ENCODE data around the gene HDAC4. TPM values are rescaled to one million over a fixed set of nuclear protein-coding genes. Genes with fewer than 3 reads are reported as not detected.

The HDAC4 gene
- total and polyA plus RNA-seq, 2 of the 4 experiments (the other 2 are of a cell fraction), result 4.1 to 7.2 TPM

DNA sequence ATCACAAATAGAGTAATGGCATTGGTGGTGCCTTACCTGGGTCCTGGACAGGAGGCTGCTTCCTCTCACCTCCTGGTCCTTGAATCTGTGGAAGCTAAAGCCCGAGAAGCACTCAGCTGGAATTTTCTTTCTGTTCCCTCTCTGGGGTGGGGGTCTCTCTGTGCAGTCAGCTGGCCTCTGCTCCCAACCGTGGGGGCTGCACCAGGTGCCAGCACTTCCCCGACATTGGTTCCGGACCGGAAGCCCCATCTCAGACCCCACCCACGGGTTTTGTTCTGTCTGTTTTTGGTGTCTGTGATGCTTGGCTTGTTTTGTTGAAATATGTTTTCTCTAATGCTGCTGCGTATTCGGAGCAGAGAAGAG lies 398.2 kb downstream of the HDAC4 start:
- H3K18ac ChIP-seq (ENCODE audit: low read depth, low read length), result no peak overlapping the region
- no peak overlapping the region for H2AK9ac ChIP-seq (replicated peaks; ENCODE audit: low read depth, low read length, poor library complexity)
- H3K23ac ChIP-seq (ENCODE audit: low read depth, low read length), result no peak overlapping the region
- no peak overlapping the region for H4K91ac ChIP-seq (ENCODE audit: insufficient read depth, low read depth, low read length)
- no peak overlapping the region for H2BK20ac ChIP-seq (ENCODE audit: low read depth, low read length)
- H3K4me3 ChIP-seq (ENCODE audit: insufficient read depth, low read depth, low read length), result no peak overlapping the region
- H4K20me1 ChIP-seq (ENCODE audit: insufficient read depth, low read length), result no peaks in the 10 kb centered on the region
- H3K4me1 ChIP-seq (ENCODE audit: control insufficient read depth, insufficient read depth, low read length), result peaks cover 3% of the 10 kb centered on the region; the same call in 1 of the 2 replicates
- intact Hi-C loops (cut with micrococcal nuclease), result loop anchor here (2.0 to 10.0 kb wide), 5 partner anchors 152 to 646 kb away; no protein-coding TSS in a partner anchor
- no TSS peak for BruUV-seq (replicated peaks)
- in situ Hi-C loops (cut with MboI; ENCODE audit: low sequenced_read_pairs), result loop anchor here (10.0 kb wide), 1 partner anchor 638 kb away; no protein-coding TSS in a partner anchor
- no peaks in the 10 kb centered on the region for H3K36me3 ChIP-seq (ENCODE audit: control insufficient read depth, insufficient read depth, low read length)
- WGBS, 2 experiments (ENCODE audit: extremely low coverage in 2 of 2, insufficient read length in 1 of 2), result no CpG with 5 or more reads among the region's 8 CpGs
- peak overlapping the region in 1 of 2 experiments; percentile 67; a peak in 2 of 4 replicates for H4K8ac ChIP-seq (ENCODE audit: low read depth in 2 of 2, low read length in 2 of 2)
- no peak overlapping the region for H2BK120ac ChIP-seq (ENCODE audit: low read depth, low read length)
- no peak overlapping the region for H3K4me2 ChIP-seq (ENCODE audit: low read depth, low read length)
- no peaks in the 10 kb centered on the region for H3K79me1 ChIP-seq (ENCODE audit: low read depth in 1 of 2, low read length in 2 of 2)
- peak overlapping the region; percentile 4; the same call in 1 of the 2 replicates for H4K5ac ChIP-seq (ENCODE audit: low read depth, low read length)
- no peak for ATAC-seq (ENCODE audit: low read depth)
- peaks cover 7% of the 10 kb centered on the region; the same call in 1 of the 2 replicates for H3K9me3 ChIP-seq (ENCODE audit: control insufficient read depth, insufficient read depth, low read length)
- TF ChIP-seq POLR2A (IDR thresholded peaks at IDR 0.05; ENCODE audit: low read depth, low read length) (no peak), BHLHE40 (IDR thresholded peaks at IDR 0.05; ENCODE audit: low read depth, low read length) (no peak), ELK1 (IDR thresholded peaks at IDR 0.05; ENCODE audit: borderline replicate concordance, low read depth, low read length) (no peak), RFX5 (IDR thresholded peaks at IDR 0.05; ENCODE audit: low read depth, low read length) (no peak), CEBPB (IDR thresholded peaks at IDR 0.05; ENCODE audit: low read depth, low read length) (no peak), RCOR1 (IDR thresholded peaks at IDR 0.05; ENCODE audit: insufficient replicate concordance, low read length) (no peak), NFE2L2 (IDR thresholded peaks at IDR 0.05; ENCODE audit: low read depth, low read length) (no peak), FOS (IDR thresholded peaks at IDR 0.05; ENCODE audit: low read depth, low read length) (no peak)
- H2AK5ac ChIP-seq (ENCODE audit: low read depth, low read length), result no peak overlapping the region; the same call in 1 of the 2 replicates
- no peak overlapping the region for H3K27ac ChIP-seq (ENCODE audit: insufficient read depth, low read length)
- H3K14ac ChIP-seq (replicated peaks; ENCODE audit: low read depth, low read length), result no peak overlapping the region
- H3K56ac ChIP-seq (ENCODE audit: extremely low read depth, insufficient read depth, low read length), result no peak overlapping the region
- no peak overlapping the region for H3K9ac ChIP-seq (ENCODE audit: low read depth, low read length)
- peak overlapping the region; percentile 76 for H2AFZ ChIP-seq (replicated peaks; ENCODE audit: low read length, poor library complexity)
- peaks cover 29% of the 10 kb centered on the region for H3K27me3 ChIP-seq (ENCODE audit: control insufficient read depth, insufficient read depth, low read length)
- no peak overlapping the region for H2BK15ac ChIP-seq (ENCODE audit: low read depth, low read length)
- no peak for DNase-seq
- dilution Hi-C loops (cut with HindIII; ENCODE audit: low sequenced_read_pairs, unreplicated experiment), result no loop called here
- POLR2A ChIA-PET (ENCODE audit: unreplicated experiment), result no interaction called here
- CTCF ChIA-PET, result interaction anchor here (0.9 to 1.4 kb wide), 4 partner anchors 9 to 638 kb away, joined by 3 to 4 read pairs (median 3); no protein-coding TSS in a partner anchor
- H3K9me1 ChIP-seq (ENCODE audit: insufficient read depth, low read length), result no peaks in the 10 kb centered on the region
- no peak overlapping the region for H2BK5ac ChIP-seq (ENCODE audit: low read depth, low read length, poor library complexity, severe bottlenecking)
- H3K4ac ChIP-seq (ENCODE audit: low read depth, low read length), result peak overlapping the region; percentile 27

Measured in IMR-90 (cell line).